PFSK-1 (cell line): ENCODE data around the gene SV2C.

Experiments
- POLR2AphosphoS5 ChIP-seq: IDR thresholded peaks from 2 replicates; pipeline ENCODE4 v1.6.1; 2012; ENCODE audit warnings: low read depth, mild to moderate bottlenecking, control low read depth, low read length, moderate library complexity
- TAF1 ChIP-seq: IDR thresholded peaks from 2 replicates; pipeline ENCODE4 v1.6.1; 2012; ENCODE audit warnings: low read length, control low read depth, borderline replicate concordance; ENCODE audit not compliant: insufficient read depth
- TF ChIP-seq, protein P1 (sequence below), 2 experiments: IDR thresholded peaks; 2 replicates each; pipeline versions ENCODE4 v1.6.1 to v1.8.0; 2011 to 2012; ENCODE audit warnings: low read depth in 2 of 2, low read length in 2 of 2, control low read depth in 1 of 2, inconsistent platforms in 1 of 2, mild to moderate bottlenecking in 1 of 2, moderate library complexity in 1 of 2; ENCODE audit not compliant: insufficient read depth in 1 of 2

GRCh38 chr5:76234665-76235064 is 151.5 kb downstream of the SV2C start:
- TF ChIP-seq, protein P1, sequence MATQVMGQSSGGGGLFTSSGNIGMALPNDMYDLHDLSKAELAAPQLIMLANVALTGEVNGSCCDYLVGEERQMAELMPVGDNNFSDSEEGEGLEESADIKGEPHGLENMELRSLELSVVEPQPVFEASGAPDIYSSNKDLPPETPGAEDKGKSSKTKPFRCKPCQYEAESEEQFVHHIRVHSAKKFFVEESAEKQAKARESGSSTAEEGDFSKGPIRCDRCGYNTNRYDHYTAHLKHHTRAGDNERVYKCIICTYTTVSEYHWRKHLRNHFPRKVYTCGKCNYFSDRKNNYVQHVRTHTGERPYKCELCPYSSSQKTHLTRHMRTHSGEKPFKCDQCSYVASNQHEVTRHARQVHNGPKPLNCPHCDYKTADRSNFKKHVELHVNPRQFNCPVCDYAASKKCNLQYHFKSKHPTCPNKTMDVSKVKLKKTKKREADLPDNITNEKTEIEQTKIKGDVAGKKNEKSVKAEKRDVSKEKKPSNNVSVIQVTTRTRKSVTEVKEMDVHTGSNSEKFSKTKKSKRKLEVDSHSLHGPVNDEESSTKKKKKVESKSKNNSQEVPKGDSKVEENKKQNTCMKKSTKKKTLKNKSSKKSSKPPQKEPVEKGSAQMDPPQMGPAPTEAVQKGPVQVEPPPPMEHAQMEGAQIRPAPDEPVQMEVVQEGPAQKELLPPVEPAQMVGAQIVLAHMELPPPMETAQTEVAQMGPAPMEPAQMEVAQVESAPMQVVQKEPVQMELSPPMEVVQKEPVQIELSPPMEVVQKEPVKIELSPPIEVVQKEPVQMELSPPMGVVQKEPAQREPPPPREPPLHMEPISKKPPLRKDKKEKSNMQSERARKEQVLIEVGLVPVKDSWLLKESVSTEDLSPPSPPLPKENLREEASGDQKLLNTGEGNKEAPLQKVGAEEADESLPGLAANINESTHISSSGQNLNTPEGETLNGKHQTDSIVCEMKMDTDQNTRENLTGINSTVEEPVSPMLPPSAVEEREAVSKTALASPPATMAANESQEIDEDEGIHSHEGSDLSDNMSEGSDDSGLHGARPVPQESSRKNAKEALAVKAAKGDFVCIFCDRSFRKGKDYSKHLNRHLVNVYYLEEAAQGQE (IDR thresholded peaks at IDR 0.05; ENCODE audit: insufficient read depth in 1 of 2, low read depth in 2 of 2, low read length in 2 of 2), result no peak
- TF ChIP-seq TAF1 (no peak), POLR2AphosphoS5 (no peak)
